GM12878 (cell line): ENCODE measurements around the gene C4orf33. TPM values are rescaled to one million over a fixed set of nuclear protein-coding genes. Genes with fewer than 3 reads are reported as not detected.

Experiments used
- ATAC-seq: fragments of 200-7000 bp; cut with Tn5 transposase; 3 replicates; pipeline ENCODE4 v1.9.1; 2020; ENCODE audit warnings: mild to moderate bottlenecking, moderate library complexity
- BruUV-seq: library from RNA; stranded (reverse); fragments of 400-500 nt; replicated peaks from 2 replicates; lab custom pipeline; 2021; lab: Mats Ljungman, UMichigan
- CTCF ChIA-PET: fragments of 300-600 bp; sonication (Branson Sonifier 250); formaldehyde crosslinking; extraction: SDS; loops from one replicate; lab custom pipeline; 2021; ENCODE audit warnings: inconsistent platforms; lab: Yijun Ruan, JAX
- POLR2A ChIA-PET: fragments of 350-600 bp; formaldehyde crosslinking; extraction: SDS; loops from one replicate; lab custom pipeline; 2021; ENCODE audit warnings: inconsistent platforms; lab: Charles Lee
- RAD21 ChIA-PET: fragments of 300-600 bp; sonication (Branson Sonifier 250); formaldehyde crosslinking; loops from one replicate; lab custom pipeline; 2023; ENCODE audit warnings: antibody characterized with exemption; ENCODE audit not compliant: unreplicated experiment; lab: Charles Lee
- SMC1A ChIA-PET: fragments of 300-600 bp; sonication (Branson Sonifier 250); formaldehyde crosslinking; loops from one replicate; lab custom pipeline; 2023; ENCODE audit not compliant: unreplicated experiment, uncharacterized antibody; lab: Charles Lee
- DNase-seq: peaks from one replicate; pipeline ENCODE4 v3.0.0-alpha.2; 2011; ENCODE audit warnings: low read depth, low spot score
- FAIRE-seq: peaks from 3 replicates; lab custom pipeline; 2011; peaks lifted over from hg19 to GRCh38; lab: Jason Lieb, UNC
- H2AFZ ChIP-seq: 2 replicates; pipeline ENCODE4 v1.6.0; 2011; ENCODE audit warnings: low read depth, low read length, control low read depth; ENCODE audit not compliant: control insufficient read depth
- H3K27ac ChIP-seq: 2 replicates; pipeline ENCODE4 v1.5.1; 2011; ENCODE audit warnings: control low read depth; ENCODE audit not compliant: control insufficient read depth, insufficient read depth
- H3K27me3 ChIP-seq, 2 experiments: replicated peaks in 1 of 2; 2 replicates each; pipeline versions ENCODE4 v1.6.0 to v1.6.1; 2011; ENCODE audit warnings: low read length in 1 of 2; ENCODE audit not compliant: control insufficient read depth in 2 of 2, insufficient read depth in 2 of 2
- H3K36me3 ChIP-seq, 2 experiments: 2 replicates each; pipeline ENCODE4 v1.5.1; 2011; ENCODE audit warnings: low read length in 1 of 2; ENCODE audit not compliant: control insufficient read depth in 2 of 2, insufficient read depth in 2 of 2
- H3K4me1 ChIP-seq: 2 replicates; pipeline ENCODE4 v1.6.1; 2011; ENCODE audit warnings: mild to moderate bottlenecking, low read length, moderate library complexity, mixed read lengths; ENCODE audit not compliant: control insufficient read depth, insufficient read depth
- H3K4me2 ChIP-seq: 2 replicates; pipeline ENCODE4 v1.6.0; 2011; ENCODE audit warnings: control low read depth; ENCODE audit not compliant: control insufficient read depth, insufficient read depth
- H3K4me3 ChIP-seq: fragments of 200-600 bp; sonication (generic); 2 replicates; pipeline ENCODE4 v1.5.1; 2016
- H3K79me2 ChIP-seq: 2 replicates; pipeline ENCODE4 v1.6.0; 2011; ENCODE audit warnings: low read length; ENCODE audit not compliant: control insufficient read depth, insufficient read depth
- H3K9ac ChIP-seq: 2 replicates; pipeline ENCODE4 v1.8.0; 2011; ENCODE audit warnings: low read length, control low read depth, mixed read lengths; ENCODE audit not compliant: control insufficient read depth, insufficient read depth
- H3K9me3 ChIP-seq: replicated peaks from 3 replicates; pipeline ENCODE4 v1.5.1; 2011; ENCODE audit warnings: mild to moderate bottlenecking, low read length; ENCODE audit not compliant: control insufficient read depth, insufficient read depth
- H4K20me1 ChIP-seq: 2 replicates; pipeline ENCODE4 v1.6.0; 2011; ENCODE audit not compliant: control insufficient read depth, insufficient read depth
- CBX3 ChIP-seq: fragments of 200-600 bp; sonication (generic); IDR thresholded peaks from 2 replicates; pipeline ENCODE4 v1.6.1; 2016; ENCODE audit warnings: low read depth, borderline replicate concordance
- CEBPZ ChIP-seq: fragments of 150-350 bp; IDR thresholded peaks from 2 replicates; pipeline ENCODE4 v1.6.1; 2016; ENCODE audit warnings: low read depth, low read length
- HDGF ChIP-seq: fragments of 450-650 bp; IDR thresholded peaks from 2 replicates; pipeline ENCODE4 v1.6.1; 2016; ENCODE audit warnings: antibody characterized with exemption
- IKZF1 ChIP-seq: fragments of 450-650 bp; conservative IDR thresholded peaks from 2 replicates; pipeline ENCODE4 v1.6.1; 2017; ENCODE audit warnings: antibody characterized with exemption, mild to moderate bottlenecking
- SIN3A ChIP-seq: IDR thresholded peaks from 2 replicates; pipeline ENCODE4 v1.6.1; 2012; ENCODE audit warnings: low read depth, low read length, improper control_type of control experiment
- SMARCA5 ChIP-seq: fragments of 450-650 bp; IDR thresholded peaks from 2 replicates; pipeline ENCODE4 v1.6.1; 2017; ENCODE audit warnings: mild to moderate bottlenecking
- SP1 ChIP-seq: IDR thresholded peaks from one replicate; pipeline ENCODE4 v1.6.1; 2011; ENCODE audit warnings: low read depth, low read length
- SRF ChIP-seq, 2 experiments: IDR thresholded peaks; 2 replicates each; pipeline ENCODE4 v1.6.1; 2011; ENCODE audit warnings: low read depth in 2 of 2, low read length in 2 of 2, mild to moderate bottlenecking in 1 of 2, moderate library complexity in 1 of 2
- TCF12 ChIP-seq: IDR thresholded peaks from 2 replicates; pipeline ENCODE4 v1.6.1; 2011; ENCODE audit warnings: low read depth, mild to moderate bottlenecking, low read length
- TCF7 ChIP-seq: IDR thresholded peaks from 2 replicates; pipeline ENCODE4 v1.6.1; 2014; ENCODE audit warnings: antibody characterized with exemption, borderline replicate concordance
- ZBTB4 ChIP-seq: fragments of 450-650 bp; formaldehyde crosslinking; IDR thresholded peaks from 2 replicates; pipeline ENCODE4 v1.4.0; 2022; ENCODE audit warnings: mild to moderate bottlenecking, moderate library complexity
- ZNF24 ChIP-seq: fragments of 450-650 bp; IDR thresholded peaks from 2 replicates; pipeline ENCODE4 v1.6.1; 2017; ENCODE audit warnings: antibody characterized with exemption, mild to moderate bottlenecking
- ZNF592 ChIP-seq: fragments of 450-650 bp; IDR thresholded peaks from 2 replicates; pipeline ENCODE4 v1.6.1; 2017; ENCODE audit warnings: mild to moderate bottlenecking, moderate library complexity
- WGBS: methylation state at CpG from one replicate; pipeline ENCODE4 v1.1.6; 2016; ENCODE audit warnings: low lambda C conversion rate; ENCODE audit not compliant: insufficient replicate concordance, insufficient coverage; ENCODE audit errors: missing lambda C conversion rate; 5-methylcytosine and 5-hydroxymethylcytosine counted together
- in situ Hi-C: fragments of 300-500 bp; cut with MboI; formaldehyde crosslinking; loops from 9 replicates; pipeline ENCODE4 v1.14.3; 2018; ENCODE audit warnings: mixed read lengths
- intact Hi-C: fragments of 100-400 bp; cut with micrococcal nuclease; formaldehyde crosslinking; loops from one replicate; pipeline ENCODE4 v1.14.2; 2022; ENCODE audit not compliant: unreplicated experiment
- polyA plus RNA-seq, 11 experiments: library from polyadenylated mRNA; depleted of rRNA in 4 of 11; unstranded in 6 of 11; stranded (reverse) in 5 of 11; fragments of >200 nt; fragmentation: Nextera tagmentation in 4 of 11; fragmentation: Illumina TruSeq in 1 of 11; extraction: Ambion mirVana in 4 of 11; extraction: Trizol in 1 of 11; gene quantifications; 1 replicate in 1 of 11; 2 replicates in 10 of 11; pipeline versions ENCODE4 v1.2.1 to v1.2.3, GENCODE V29; 2011 to 2016; ENCODE audit warnings: inconsistent platforms in 2 of 11, missing spikeins in 2 of 11, low read depth in 1 of 11
- total RNA-seq, 4 experiments: library from RNA; depleted of rRNA in 3 of 4; stranded (reverse); fragments of >200 nt in 3 of 4; fragmentation: Illumina TruSeq in 1 of 4; extraction: Trizol in 1 of 4; gene quantifications; 2 replicates each; pipeline versions ENCODE4 v1.2.1 to v1.2.3, GENCODE V29; 2013 to 2021
- TF ChIP-seq, protein P1 (sequence below): IDR thresholded peaks from 2 replicates; pipeline ENCODE4 v1.6.1; 2011; ENCODE audit warnings: low read depth, mild to moderate bottlenecking, low read length, moderate library complexity, borderline replicate concordance; ENCODE audit errors: extremely low read depth
- TF ChIP-seq, protein P2 (sequence below): IDR thresholded peaks from 2 replicates; pipeline ENCODE4 v1.6.1; 2012; ENCODE audit warnings: low read depth, low read length, improper control_type of control experiment

C4orf33 gene
- total and polyA plus RNA-seq, 10 of the 15 experiments (the other 5 are each of a cell fraction or from before 2014, with no cell fraction given) = 10.2 to 29.8 (median 20.3) TPM

DNA sequence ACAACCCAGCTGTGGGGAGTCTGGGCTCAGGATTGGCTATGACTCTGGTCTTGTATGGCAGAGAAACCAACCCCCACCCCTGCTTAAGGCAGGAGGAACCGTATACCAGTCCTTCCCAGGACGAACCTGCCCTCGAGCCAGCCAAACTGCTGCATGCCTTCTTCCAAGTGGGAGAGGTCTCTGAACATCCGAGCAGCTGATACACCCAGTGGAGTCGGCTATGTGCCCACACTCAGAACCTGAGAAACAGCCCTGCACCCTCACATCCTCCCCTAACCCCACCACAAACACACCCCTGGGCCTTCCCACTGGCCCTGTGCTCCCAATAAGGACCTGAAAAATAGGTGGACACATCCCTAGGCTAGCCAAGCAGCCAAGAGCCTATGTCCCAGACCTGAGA lies 21.8 kb downstream of the C4orf33 start:
- FAIRE-seq = no peak
- no peak overlapping the region for H3K9ac ChIP-seq
- H3K27ac ChIP-seq = no peak overlapping the region
- intact Hi-C loops (no loop called here), in situ Hi-C loops (no loop called here)
- H2AFZ ChIP-seq = no peak overlapping the region
- no peaks in the 10 kb centered on the region for H3K36me3 ChIP-seq
- POLR2A ChIA-PET = no interaction called here
- CTCF ChIA-PET = no interaction called here
- no peak for DNase-seq
- no peak overlapping the region for H3K4me2 ChIP-seq
- H3K27me3 ChIP-seq = no peaks in the 10 kb centered on the region
- no peak for ATAC-seq
- no peaks in the 10 kb centered on the region for H3K9me3 ChIP-seq
- no peak overlapping the region for H3K4me3 ChIP-seq
- RAD21 ChIA-PET = no interaction called here
- H3K79me2 ChIP-seq = no peaks in the 10 kb centered on the region
- WGBS = 94% methylated on average over 5 of the region's 5 CpGs
- SMC1A ChIA-PET = no interaction called here
- no peaks in the 10 kb centered on the region for H4K20me1 ChIP-seq
- no peaks in the 10 kb centered on the region for H3K4me1 ChIP-seq
- BruUV-seq = no TSS peak
- TF ChIP-seq ZNF592 (no peak), ZNF24 (no peak), TCF12 (no peak), CEBPZ (no peak), TCF7 (no peak), SMARCA5 (no peak), CBX3 (no peak), SRF (IDR thresholded peaks at IDR 0.05; ENCODE audit: low read depth in 2 of 2, low read length in 2 of 2) (no peak), SP1 (no peak), SIN3A (no peak), HDGF (no peak), IKZF1 (no peak), ZBTB4 (CRISPR knock-in tag) (no peak)
- TF ChIP-seq, protein P1, sequence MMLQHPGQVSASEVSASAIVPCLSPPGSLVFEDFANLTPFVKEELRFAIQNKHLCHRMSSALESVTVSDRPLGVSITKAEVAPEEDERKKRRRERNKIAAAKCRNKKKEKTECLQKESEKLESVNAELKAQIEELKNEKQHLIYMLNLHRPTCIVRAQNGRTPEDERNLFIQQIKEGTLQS = no peak
- TF ChIP-seq, protein P2, sequence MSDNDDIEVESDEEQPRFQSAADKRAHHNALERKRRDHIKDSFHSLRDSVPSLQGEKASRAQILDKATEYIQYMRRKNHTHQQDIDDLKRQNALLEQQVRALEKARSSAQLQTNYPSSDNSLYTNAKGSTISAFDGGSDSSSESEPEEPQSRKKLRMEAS = no peak
